GM18526 (cell line): ENCODE results near the gene SULF2.

Source experiments
- POLR2A ChIP-seq: IDR thresholded peaks from 3 replicates; pipeline ENCODE4 v1.6.1; 2011; ENCODE audit not compliant: insufficient read length; ENCODE audit errors: extremely low read depth

The SULF2 gene

GRCh38 chr20:47737923-47738322 is 47.4 kb downstream of the SULF2 start:
- no peak for TF ChIP-seq POLR2A

- TF ChIP-seq POLR2A = no peak
These were observed 48.6 kb downstream of the SULF2 start for GRCh38 chr20:47736570-47737152.

- TF ChIP-seq POLR2A = no peak
These were observed 49.6 kb downstream of the SULF2 start for GRCh38 chr20:47735412-47736400.

- no peak for TF ChIP-seq POLR2A
These were observed 50.4 kb downstream of the SULF2 start for GRCh38 chr20:47734870-47735269.

DNA sequence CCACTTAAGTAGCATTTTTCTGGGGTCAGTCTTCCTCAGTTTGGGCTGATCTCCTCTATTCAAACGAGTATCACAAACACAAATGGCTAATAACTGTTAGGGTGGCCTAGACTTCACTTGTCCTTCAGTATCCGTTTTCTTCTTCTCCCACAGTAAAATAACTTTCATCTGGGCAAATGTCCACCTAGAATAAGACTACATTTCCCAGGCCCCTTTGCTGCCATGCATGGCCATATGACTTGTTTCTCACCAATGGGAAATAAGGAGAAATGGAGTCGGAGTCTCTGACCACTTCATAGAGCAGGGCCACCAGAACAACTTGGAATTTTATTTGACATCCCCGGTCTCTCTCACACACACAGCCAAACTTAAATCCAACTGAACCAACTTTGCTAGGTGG is 51.4 kb downstream of the SULF2 start:
- no peak for TF ChIP-seq POLR2A

GRCh38 chr20:47730744-47731143 is 54.5 kb downstream of the SULF2 start:
- no peak for TF ChIP-seq POLR2A

- no peak for TF ChIP-seq POLR2A
These were observed 55.8 kb downstream of the SULF2 start for GRCh38 chr20:47729472-47729871.

DNA sequence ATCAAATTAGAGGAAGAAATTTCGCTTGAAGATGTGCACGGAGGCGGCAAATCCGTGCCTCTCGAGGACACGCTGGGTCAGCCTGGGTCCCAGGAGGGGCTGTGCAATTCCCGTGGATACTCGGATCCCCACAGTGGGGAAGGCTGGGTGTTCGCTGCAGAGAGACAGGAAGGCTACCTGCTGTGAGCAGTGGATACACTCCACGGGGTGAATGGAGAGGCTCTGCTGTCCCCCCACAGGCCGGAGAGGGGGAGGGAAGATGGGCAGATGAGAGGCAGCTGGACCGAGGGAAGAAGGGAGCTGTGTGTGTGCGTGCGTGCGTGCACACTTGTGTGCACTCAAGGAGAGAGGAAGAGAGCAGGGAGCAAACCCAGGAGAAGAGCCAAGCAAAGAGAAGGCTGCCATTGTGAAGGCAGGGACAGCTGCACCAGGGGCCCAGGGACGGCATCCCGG is 57.3 kb downstream of the SULF2 start:
- TF ChIP-seq POLR2A = no peak

- peak; percentile 18 for TF ChIP-seq POLR2A
These were observed 58.0 kb downstream of the SULF2 start for GRCh38 chr20:47727170-47727880.

DNA sequence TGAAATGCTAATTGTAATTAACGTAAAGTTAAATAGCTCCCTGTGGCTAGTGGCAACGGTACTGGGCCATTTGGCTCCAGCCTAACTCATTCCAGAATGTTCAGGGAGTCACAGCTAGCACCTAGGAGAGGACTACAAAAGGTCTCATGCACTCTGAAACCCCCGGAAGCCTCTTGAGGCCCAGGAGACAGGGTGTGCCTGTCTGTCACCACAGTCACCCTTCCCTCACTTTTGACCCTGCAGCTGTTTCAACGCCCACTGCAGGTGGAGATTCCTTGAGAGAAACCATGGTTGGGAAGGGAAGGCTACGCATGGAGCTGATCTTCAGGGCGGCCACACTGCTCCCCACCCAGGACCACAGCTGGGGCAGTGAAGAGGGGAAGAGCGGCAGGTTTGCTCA is 58.6 kb downstream of the SULF2 start:
- TF ChIP-seq POLR2A = no peak

DNA sequence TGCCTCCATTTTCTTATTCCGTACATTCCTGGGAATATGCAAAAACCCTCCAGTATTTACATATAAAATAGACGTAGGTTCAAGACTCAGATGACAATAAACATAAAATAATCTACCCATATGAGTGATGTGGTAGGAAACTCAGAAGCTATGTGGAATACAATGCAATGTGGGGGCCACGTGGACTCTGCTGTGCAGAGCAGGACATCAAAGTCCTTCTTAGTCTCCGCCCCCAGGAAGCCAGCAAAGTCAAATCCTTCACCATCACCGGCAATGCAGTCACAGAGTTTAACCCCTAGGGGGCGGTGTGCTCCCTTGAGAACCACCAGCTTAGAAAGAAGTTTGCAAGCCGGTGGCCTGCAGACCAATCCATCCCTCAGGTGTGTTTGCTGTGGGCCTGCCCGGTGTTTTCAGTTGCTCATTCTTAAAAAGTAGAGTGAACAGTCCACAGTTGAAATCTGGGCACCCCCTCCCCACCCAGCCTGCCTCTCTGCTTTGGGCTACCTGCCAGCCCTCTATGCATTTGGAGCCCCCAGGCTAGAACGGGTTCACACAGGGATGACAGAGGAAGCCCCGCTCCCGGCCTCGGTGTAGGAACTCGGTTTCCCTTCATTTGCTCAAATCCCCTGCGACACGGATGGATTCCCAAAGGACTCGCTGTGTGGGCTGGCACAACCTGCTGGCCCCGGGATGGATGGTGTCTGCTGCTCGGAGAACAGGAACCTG is 59.9 kb downstream of the SULF2 start:
- TF ChIP-seq POLR2A = no peak

- TF ChIP-seq POLR2A = no peak
These were observed 60.4 kb downstream of the SULF2 start for GRCh38 chr20:47724910-47725247.

DNA sequence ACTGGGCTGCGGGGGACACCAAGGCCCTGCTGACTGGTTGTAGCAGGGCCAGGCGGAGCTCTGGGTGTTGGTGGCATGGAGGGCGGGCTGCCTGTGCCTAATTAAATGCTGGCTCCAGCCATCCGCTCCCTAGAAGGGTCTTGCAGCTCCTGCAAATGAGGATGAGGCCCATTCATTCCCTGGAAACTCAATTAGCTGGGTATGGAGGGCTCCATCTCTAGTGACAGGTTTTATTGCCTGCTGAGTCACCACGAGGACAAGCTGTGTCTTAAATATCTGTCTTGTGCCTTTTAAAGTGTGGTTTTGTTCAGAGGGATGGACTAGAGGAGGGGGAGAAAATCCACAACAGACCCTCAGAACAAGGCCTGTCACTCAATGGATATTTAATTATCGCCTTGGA is 60.9 kb downstream of the SULF2 start:
- TF ChIP-seq POLR2A = no peak

DNA sequence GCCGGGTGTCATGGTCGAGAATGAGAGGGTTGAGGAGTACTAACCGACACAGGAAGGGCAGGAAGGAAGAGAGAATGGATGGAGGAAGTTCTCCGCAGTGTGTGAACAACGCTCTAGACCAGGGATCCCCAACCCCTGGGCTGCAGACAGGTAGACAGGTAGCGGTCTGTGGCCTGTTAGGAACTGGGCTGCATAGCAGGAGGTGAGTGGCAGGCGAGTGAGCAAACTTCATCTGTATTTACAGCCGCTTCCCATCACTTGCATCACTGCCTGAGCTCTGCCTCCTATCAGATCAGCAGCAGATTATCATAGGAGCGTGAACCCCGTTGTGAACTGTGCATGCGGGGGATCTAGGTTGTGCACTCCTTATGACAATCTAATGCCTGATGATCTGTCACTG is 62.0 kb downstream of the SULF2 start:
- TF ChIP-seq POLR2A = no peak
